MM.1S (cell line): ENCODE data around the gene TMEM114.

ENCODE experiments used
- EZH2phosphoT487 ChIP-seq: fragments of 300-600 bp; sonication (generic); IDR thresholded peaks from 2 replicates; pipeline ENCODE4 v1.6.1; 2018; ENCODE audit warnings: antibody characterized with exemption, low read length
- TF ChIP-seq, protein P1 (sequence below): fragments of 300-600 bp; sonication (generic); IDR thresholded peaks from 2 replicates; pipeline ENCODE4 v1.5.1; 2016; ENCODE audit warnings: antibody characterized with exemption, low read length, mixed read lengths

DNA sequence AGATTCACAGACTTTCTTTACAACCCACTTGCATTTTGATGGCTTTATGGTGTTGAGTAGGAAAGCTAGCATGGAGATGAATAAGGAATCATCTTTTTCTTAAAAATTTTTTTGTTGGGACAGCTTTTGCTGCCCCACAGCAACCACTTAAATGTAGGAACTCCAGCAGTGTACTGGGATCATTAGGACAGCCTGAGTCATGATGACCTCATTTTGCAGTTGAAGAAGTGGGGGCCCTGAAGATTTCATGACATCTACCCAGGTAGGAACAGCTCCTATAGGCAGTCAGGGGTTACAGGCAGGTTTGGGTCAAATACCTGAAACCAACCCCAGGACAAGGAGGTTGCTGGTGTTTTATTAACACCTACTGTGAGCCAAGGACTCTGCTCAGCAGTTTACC is 33.3 kb upstream of the TMEM114 start:
- TF ChIP-seq, protein P1, sequence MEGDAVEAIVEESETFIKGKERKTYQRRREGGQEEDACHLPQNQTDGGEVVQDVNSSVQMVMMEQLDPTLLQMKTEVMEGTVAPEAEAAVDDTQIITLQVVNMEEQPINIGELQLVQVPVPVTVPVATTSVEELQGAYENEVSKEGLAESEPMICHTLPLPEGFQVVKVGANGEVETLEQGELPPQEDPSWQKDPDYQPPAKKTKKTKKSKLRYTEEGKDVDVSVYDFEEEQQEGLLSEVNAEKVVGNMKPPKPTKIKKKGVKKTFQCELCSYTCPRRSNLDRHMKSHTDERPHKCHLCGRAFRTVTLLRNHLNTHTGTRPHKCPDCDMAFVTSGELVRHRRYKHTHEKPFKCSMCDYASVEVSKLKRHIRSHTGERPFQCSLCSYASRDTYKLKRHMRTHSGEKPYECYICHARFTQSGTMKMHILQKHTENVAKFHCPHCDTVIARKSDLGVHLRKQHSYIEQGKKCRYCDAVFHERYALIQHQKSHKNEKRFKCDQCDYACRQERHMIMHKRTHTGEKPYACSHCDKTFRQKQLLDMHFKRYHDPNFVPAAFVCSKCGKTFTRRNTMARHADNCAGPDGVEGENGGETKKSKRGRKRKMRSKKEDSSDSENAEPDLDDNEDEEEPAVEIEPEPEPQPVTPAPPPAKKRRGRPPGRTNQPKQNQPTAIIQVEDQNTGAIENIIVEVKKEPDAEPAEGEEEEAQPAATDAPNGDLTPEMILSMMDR = no peak
- TF ChIP-seq EZH2phosphoT487 = no peak
